ENCODE data around the gene RNF149.

GRCh38 chr2:101332885-101333766 lies 24.6 kb upstream of the RNF149 start:
- no peak for TF ChIP-seq CTCF (IDR thresholded peaks at IDR 0.05; ENCODE audit: low read length)
- TF ChIP-seq EZH2 (IDR thresholded peaks at IDR 0.05; ENCODE audit: borderline replicate concordance, low read length), result no peak
